GM18870 (cell line): Measurements from ENCODE around the gene DOK3.

Experiments
- ATAC-seq: cut with Tn5 transposase; IDR thresholded peaks from one replicate; pipeline ENCODE4 v1.9.1; 2021; ENCODE audit warnings: moderate library complexity; ENCODE audit not compliant: unreplicated experiment

The DOK3 gene

DNA sequence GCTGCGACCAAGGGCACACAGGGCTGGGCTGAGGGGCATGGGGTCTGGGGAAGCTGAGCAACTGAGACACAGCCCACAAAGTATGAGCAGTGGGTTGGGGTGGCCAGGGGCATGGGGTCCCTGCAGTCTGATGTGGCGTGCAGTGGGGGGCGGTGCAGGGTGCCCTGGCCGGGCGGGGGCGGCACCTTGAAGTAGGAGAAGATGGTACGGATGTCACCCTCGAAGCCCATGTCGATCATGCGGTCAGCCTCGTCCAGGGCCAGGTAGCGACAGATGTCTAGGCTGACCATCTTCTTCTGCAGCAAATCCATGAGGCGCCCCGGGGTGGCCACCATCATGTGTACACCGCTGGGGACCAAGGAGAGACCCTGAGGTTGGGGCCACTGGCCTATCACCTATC, 3.9 kb upstream of the DOK3 start:
- no peak for ATAC-seq

DNA sequence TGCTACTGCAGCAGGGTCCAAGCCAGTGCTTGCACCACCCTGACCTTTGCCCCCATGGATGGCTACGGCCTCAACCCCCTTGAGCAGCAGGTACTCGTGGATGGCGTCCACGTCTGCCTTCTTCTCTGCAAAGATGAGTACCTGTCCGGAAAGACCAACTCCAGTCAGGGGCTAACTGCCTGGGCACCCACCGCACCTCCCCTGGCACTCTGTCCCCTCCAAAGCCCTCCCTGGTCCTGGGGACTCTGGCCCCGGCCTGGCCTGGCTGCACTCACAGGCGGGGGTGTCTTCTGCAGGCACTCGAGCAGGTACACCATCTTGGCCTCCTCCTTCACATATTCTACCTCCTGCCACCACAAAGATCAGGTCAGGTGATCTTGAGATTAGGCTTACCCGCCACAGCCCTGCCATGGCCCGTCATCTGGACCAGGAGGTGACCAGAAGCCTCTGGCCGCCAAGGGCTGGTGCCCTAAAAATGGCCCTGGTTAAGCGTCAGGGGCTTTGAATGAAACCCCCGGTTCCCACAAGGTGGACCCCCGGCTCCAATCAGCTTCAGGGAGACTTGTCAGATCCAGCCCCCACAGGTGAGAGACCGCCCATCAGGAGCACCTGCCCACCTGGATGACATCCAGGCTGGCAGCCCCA, 3.2 kb upstream of the DOK3 start:
- ATAC-seq = no peak

DNA sequence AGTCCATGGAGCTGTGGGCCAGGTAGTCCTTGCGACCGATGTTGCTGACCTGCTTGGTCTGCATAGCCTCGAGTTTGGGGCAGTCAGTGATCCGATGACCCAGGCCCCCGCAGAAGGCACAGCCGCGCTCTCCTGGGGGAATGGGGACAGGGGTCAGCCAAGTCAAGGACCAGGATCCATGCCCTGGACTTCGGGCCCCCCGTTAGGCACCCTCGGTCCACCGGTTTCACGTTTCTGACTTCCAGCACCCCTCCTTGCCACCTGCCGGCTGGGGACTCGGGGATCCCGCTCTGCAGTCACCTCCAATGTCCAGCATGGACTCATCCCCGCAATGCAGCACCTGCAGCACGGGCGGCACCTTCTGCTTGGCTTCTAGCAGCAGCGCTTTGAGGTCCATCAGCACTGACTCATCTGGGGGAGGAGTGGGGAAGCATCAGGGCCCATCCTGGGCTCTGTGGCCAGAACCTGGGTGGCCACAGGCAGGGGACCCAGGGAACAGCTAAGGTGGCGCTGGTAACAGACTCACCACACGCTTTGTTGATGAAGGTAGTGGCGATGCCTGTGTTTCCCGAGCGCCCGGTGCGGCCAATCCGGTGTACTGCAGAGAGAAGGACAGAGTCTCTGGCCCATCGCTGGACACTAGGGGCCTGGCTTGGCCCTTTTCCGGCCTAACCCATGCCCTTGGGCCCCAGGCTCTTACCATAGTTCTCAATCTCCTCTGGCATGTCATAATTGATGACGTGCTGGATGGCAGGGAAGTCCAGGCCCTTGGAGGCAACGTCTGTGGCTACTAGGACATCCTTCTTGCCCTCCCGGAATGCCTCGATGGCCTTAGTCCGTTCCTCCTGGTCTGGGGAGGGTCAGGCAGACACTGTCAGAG, 2.4 kb upstream of the DOK3 start:
- ATAC-seq = no peak

DNA sequence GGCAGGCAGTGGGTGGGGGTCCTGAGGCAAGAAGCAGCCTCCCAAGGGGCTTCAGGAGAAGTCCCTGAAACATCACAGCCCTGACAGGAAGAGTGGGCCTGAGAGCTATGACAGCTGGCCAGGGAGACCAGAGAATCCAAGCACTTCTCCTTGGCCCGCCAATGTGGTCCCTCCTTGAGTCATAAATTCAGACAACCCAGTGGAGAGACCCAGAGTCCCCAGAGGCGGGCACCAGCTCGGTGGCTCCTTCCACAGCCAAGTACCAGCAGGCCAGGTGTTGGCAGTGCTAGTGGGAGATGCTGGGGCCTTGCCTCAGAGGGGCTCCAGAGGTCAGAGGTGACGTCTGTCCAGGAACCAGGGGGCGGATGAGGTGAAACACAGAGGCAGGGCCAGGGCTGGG, 1.6 kb upstream of the DOK3 start:
- no peak for ATAC-seq

DNA sequence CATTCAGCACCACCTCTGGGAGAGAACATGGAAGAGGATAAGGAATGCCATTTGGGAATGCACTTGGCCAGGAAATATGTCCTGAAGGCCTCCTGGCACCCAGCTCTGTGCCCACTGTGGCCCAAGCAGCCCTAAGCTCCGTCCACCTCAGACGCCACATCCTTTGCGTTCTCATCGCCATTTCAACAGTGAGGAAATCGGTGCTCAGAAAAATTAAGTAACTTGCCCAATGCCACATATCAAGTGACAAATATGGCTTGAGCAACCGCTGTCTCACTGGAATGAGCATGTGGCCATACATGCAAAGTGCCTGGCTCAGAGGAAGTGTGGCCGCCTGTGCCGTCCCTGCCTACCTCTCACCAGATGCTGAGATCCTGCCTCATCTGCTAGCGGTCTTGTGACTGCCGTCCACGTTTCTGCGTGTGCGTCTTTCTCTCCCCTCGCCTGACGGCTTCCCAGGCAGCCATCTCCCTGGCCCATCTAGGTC, 984 bp upstream of the DOK3 start:
- ATAC-seq = no peak

DNA sequence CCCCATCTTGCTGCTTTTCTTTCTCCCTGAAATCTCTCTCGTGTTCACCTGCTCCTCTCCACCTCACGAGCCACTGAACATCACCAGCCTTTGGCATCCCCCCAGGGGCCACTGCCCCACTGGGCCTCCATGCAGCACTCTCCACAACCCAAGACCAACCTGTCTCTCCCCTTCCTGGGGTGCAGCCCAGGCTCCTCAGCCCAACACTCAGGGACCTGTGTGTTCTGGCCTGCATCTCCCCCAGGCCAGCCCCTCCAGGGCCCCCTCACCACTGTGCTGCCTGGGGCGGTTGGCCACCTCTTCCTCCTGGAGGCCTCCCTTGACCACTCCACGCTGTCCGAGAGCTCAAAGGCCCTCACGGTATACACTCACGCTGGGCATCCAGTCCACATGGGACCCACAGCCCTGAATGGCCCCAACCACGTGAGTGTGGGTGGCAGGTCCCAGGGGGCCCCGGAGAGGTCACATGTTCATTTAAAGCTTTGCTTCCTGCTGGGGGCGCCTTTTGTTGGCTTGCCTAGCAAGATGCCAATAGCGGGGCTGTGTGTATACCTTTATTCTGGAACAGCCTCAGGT, 453 bp upstream of the DOK3 start:
- ATAC-seq = no peak

DNA sequence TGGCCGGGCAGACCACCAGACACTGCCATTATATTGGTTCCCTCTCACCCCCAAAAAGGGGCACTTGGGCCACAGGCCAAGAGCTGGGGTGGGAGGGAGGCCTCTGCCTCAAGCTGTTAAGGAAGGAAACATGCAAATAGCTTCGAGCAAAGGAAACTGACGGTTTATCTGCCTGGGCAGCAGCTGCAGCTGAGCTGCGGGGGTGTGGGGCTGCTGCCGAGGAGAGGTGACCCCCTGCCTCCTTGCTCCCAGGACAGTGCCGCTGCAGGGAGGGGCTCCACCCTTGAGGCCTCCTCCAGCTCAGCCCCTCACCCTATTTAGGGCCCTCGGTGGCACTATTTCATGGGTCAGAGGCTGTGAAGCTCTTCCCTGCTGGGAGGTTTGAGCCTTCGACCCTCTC, 789 bp downstream of the DOK3 start:
- peak; percentile 31 for ATAC-seq

DNA sequence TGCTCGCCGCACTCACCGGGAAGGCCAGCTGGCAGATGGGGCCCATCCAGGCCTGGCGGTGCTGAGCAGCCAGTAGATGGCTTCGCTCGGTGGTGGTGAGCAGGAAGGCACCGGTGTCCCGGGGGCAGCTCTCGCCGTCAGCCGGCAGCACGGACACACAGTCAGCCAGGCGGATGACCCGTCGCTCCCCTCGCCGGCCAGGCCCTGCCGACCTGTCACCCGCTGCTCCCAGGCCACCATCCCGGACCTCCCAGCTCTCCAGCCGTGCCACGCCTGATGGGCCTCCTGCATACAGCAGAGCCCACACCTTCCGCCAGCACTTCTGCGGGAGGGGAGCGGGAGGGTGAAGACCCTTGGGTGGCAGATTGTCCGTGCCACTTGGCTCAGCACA, 1.4 kb downstream of the DOK3 start:
- ATAC-seq = no peak

DNA sequence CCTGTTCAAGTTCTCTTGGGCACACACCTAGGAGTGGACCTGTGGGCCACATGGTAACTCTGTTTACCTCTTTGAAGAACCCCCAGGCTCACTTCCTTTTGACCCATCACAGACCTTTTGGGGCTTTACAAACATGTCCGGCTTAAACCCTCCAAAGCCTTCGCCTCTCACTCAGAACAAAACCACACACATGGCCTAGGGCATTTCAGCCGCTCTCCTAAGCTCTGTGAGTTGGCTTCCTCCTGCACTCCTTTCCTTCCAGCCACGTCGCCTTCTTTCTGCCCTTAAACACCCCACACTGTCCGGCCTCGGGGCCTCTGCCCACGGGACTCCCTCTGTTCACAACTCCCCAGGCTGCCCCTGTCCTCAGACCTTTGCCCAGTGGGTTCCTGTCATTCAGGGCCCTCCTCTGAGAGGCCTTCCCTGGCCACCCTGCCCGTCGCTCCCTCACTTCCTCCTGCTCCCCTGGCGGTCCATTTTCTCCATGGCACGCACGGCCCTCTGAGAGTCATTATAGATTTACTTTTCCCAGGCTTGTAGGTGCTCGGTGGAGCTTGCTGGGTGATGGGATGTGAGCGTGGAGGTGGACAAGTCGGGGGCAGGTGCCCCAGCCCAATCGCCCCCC, 1.9 kb downstream of the DOK3 start:
- no peak for ATAC-seq

DNA sequence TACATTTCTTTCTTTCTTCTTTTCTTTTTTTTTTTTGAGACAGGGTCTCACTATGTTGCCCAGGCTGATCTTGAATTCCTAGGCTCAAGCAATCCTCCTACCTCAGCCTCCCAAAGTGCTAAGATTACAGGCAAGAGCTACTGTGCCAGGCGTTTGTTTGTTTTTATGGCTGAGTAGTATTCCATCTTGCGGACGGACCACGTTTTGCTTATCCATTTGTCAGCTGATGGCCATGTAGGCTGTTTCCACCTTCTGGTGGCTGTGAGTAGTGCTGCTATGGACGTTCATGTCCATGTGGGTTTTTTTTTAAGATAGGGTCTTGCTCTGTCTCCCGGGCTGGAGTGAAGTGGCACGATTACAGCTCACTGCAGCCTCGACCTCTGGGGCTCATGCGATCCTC, 2.5 kb downstream of the DOK3 start:
- ATAC-seq = no peak

DNA sequence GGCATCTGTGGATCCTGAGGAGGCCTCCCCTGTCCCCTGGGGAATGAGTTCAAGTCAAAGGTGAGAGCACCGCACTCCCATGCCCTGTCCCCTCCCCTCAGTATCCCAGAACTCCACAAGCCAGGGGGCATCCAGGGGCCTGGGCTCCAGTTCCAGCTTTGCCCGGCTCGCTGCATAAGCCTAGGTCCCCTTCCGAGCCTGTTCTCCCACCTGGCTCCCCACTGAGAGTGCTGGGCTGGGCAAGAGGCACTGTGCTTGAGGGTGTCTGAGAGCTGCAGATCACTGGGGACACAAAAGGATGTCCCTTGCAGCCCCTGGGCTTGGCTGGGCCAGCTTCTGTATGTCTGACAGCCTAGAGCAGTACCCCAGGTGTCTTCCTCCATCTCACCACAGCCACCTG, 4.6 kb downstream of the DOK3 start:
- ATAC-seq = no peak

DNA sequence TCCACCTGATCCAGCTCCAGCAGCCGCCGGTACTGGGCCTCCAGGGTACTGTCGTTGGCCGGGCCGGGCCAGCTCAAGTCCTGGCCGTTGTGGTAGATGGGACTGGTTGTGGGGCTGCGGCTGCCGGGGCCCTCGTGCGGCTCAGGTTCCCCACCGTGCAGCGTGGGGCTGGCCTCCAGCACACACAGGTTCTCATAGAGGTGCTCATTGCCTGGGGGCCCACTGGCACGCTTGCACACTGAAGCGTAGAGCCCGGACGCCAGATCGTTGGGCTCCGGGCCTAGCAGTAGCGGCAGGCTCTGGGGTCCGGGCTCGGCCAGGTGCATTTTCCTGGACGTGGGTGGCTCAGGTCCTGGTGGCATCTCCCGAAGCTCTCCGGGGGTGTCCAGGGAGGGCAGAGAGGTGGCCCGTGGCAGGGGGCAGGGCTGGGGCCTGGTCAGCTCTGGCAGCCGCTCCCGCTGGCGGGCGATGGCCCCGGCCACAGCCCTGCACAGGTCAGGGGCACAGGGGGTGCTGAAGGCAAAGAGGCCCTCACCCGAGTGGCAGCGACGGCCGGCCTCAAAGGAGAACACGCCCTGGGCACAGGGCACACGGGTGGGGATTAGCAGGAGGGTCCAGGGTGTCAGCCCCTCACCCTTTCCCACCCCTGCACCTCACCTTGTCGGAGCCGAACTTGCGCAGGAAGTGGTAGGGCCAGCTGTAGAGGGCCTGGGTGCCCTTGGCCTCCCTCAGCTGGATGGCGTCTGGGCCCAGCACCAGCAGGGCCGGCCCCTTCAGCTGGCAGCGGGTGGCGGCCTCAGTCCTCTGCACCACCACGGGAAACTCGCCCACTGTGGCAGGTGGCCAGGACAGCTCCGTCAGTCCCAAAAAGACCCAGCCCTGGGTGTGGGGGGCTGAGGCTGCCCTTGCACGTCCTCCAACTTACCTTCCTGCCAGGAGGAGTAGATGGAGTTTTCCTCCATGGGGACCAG, 5.3 kb downstream of the DOK3 start:
- no peak for ATAC-seq

DNA sequence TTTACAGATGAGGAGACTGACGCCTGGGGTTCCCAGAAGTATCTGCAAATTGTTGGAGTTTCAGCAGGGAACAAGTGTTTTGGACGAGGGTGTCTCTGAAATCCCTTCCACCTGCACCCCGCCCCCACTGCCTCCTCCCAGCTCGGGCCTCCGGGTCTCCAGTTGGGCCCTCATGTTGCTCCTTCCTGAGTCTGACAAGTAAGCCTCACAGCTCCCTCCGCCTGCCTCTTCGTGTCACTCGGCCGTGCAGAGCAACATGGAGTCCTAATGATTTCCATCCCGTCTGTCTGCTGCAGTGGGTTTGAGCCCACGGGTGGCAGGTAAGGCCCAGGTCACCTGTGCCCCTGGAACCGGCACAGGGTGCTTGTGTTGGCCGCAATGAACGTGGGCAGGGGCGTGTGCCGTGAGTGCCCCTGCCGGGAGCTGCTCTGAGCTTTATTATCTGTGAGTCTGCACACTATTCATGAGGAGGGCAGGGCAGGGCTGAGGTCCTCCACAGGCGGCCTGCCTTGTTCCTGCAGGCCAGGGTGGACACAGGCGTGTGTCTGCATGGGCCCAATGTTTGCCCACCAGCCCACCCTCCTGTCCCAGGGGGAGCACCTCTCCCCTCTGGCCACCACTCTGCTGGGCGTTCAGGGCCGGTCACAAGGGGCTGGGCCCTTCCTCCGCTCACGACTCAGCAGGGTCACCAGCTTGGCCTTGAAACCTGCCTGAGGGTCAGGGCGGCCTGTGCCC, 6.1 kb downstream of the DOK3 start:
- no peak for ATAC-seq

DNA sequence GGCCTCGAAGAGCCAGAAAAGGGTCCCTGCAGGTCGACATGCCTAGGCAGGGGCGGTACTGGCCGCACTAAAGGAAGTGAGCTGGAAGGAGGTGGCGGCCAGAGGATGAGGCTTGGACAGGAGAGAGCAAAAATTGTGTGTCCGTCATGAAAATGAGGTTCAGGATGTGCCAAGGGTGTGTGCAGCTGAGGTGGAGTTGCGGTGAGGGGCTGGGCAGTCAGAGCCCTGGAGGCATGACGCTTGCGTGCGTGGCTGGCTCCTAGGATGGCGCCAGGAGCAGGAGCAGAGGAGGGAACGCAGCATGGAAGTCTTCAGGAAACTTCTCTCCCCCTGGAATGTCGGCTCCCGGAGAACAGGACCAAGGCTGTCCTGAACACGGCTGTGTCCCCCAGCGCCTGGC, 6.7 kb downstream of the DOK3 start:
- no peak for ATAC-seq

DNA sequence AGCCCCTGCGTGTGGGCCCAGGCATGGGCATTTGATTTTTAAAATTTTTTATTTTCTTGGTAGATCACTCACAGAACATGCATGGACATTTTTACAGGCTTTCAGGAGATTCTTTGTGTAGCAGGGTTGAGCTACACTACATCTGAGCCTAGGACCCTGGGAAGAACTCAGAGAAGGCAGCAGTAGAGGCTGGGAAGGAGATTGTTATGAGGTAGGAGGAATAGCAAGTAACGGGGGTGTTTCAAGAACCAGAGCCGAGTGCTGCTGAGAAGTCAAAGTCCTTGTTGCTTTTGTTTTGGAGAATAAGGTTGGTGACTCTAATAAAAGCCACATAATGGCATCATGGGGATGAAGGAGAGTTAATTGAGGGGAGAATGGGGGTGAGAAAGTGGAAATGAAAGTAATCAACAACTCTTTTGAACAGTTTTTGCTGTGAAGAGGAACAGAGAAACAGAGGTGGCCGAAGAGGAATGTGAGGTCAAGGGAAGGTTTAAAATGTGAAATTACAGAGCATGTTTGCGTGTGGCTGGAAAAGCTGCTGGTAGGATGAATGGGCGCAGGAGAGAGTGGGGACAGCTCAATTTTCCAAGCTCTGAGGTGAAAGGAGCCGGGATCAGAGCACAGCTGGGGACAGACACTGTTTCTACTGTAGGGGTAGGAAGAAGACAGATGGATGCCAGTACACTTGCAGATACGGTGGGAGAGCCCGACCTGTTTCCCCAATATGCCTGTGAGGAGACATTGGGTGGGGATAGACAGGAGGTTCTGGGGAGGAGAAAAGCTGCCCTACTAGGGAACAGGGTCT, 7.5 kb downstream of the DOK3 start:
- no peak for ATAC-seq

DNA sequence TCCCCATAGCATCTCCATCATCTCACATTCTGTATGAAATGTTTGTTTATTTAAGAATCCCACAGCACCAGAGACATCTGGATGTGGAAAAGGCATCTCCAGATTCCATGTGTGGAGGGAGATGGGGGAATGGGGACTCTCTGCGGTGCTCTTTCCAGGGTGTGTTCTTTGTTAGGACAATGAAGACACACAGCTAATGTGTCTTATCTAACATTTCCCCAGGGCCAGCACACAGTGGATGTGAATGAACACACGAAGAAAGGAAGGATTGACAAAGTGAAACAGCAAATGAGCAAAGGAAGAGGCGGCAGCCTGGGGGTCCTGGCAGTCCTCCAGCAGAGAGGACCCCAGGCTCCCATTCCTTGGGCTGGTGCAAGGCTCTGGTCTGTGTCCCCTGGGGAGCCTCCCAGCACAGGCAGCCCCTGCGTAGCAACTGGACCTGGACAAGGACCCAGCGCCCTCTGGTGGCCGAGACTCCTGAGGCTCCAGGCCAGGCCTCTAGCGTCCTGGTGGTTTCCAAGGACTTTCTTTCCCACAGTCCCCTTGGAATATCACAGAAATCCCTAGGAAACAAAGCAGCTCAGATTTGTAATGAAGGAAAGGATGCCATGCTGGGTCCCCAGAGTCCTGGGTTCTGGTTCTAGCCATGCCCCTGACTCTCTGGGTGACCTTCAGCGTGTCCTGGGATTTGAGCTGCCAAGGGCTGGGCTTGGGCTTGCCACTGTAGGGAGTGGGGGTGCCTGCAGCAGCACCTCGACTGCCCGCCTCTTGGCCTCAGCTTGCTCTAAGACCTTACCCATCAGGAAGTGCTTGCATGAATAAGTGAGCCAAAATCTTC, 8.7 kb downstream of the DOK3 start:
- ATAC-seq = no peak

DNA sequence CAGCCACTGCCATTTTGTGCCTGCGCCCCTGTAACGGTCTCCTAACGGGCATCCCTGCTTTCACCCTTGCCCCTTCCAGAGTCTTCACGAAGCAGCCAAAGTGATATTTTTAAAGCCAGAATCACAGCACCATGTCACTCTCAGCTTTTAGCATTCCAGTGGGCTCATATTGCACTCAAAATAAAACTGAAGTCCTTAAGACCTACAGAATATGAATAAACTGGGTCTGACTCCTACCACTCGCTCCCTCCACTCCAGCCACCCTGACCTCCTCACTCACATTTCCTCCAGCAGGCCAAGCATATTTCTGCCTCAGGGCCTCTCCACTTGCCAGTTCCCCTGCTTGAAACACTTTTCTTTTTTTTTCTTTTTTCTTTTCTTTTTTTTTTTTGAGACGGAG, 9.8 kb downstream of the DOK3 start:
- no peak for ATAC-seq
